HepG2 (cell line): ENCODE measurements around the gene CRTC2. TPM values are rescaled to one million over a fixed set of nuclear protein-coding genes. Genes with fewer than 3 reads are reported as not detected.
"Not testable (repeated sequence)": the region's sequence is repeated elsewhere in the genome, so short reads cannot be mapped to it uniquely, and the experiment has no call there.

Experiments used
- ATAC-seq: fragments of 200-7000 bp; cut with Tn5 transposase; 3 replicates; pipeline ENCODE4 v1.9.1; 2020; ENCODE audit warnings: mild to moderate bottlenecking, moderate library complexity
- BruUV-seq: library from RNA; stranded (reverse); fragments of 400-500 nt; replicated peaks from 2 replicates; lab custom pipeline; 2021; lab: Mats Ljungman, UMichigan
- CTCF ChIA-PET: fragments of 300-600 bp; formaldehyde crosslinking; extraction: SDS; loops from one replicate; lab custom pipeline; 2021; ENCODE audit warnings: low total read pairs, inconsistent platforms, low intra/inter-chr PET ratio; lab: Yijun Ruan, JAX
- POLR2A ChIA-PET: fragments of 350-600 bp; sonication (Branson Sonifier 250); formaldehyde crosslinking; loops from one replicate; lab custom pipeline; 2020; ENCODE audit warnings: antibody characterized with exemption, inconsistent platforms; lab: Yijun Ruan, JAX
- DNase-seq: peaks from one replicate; pipeline ENCODE4 v3.0.0-alpha.2; 2015; ENCODE audit warnings: low spot score
- FAIRE-seq: peaks from 3 replicates; lab custom pipeline; 2011; peaks lifted over from hg19 to GRCh38; lab: Jason Lieb, UNC
- H2AFZ ChIP-seq: one replicate; pipeline ENCODE4 v1.6.1; 2011; ENCODE audit warnings: low read length, inconsistent platforms
- H3K27ac ChIP-seq: fragments of 300-600 bp; 3 replicates; pipeline ENCODE4 v1.8.0; 2011; ENCODE audit warnings: mixed run types, mild to moderate bottlenecking, mixed read lengths, low read length, inconsistent platforms; ENCODE audit not compliant: insufficient read depth; ENCODE audit errors: extremely low read length
- H3K27me3 ChIP-seq, 2 experiments: fragments of 200-600 bp in 1 of 2; 2 replicates in 1 of 2; 3 replicates in 1 of 2; pipeline versions ENCODE4 v1.6.0 to v1.8.0; 2011; ENCODE audit warnings: low read length in 2 of 2, mild to moderate bottlenecking in 2 of 2, moderate library complexity in 2 of 2, inconsistent platforms in 1 of 2; ENCODE audit not compliant: insufficient read depth in 2 of 2, control insufficient read depth in 1 of 2
- H3K36me3 ChIP-seq, 2 experiments: fragments of 200-600 bp in 1 of 2; replicated peaks in 1 of 2; 2 replicates in 1 of 2; 3 replicates in 1 of 2; pipeline versions ENCODE4 v1.5.1 to v1.8.0; 2011; ENCODE audit warnings: low read length in 2 of 2, inconsistent platforms in 1 of 2; ENCODE audit not compliant: insufficient read depth in 2 of 2, control insufficient read depth in 1 of 2
- H3K4me1 ChIP-seq: 2 replicates; pipeline ENCODE4 v1.5.1; 2012; ENCODE audit warnings: low read length, inconsistent platforms; ENCODE audit not compliant: insufficient read depth
- H3K4me2 ChIP-seq: 2 replicates; pipeline ENCODE4 v1.6.0; 2011; ENCODE audit warnings: low read depth, low read length, inconsistent platforms
- H3K4me3 ChIP-seq, 3 experiments: fragments of 200-600 bp in 1 of 3; sonication (generic), shearing (Covaris generic) in 1 of 3; replicated peaks in 1 of 3; 2 replicates each; pipeline ENCODE4 v1.5.1; 2011 to 2016; ENCODE audit warnings: low read length in 3 of 3, inconsistent platforms in 2 of 3, low read depth in 2 of 3, mild to moderate bottlenecking in 2 of 3, control low read depth in 1 of 3, mixed read lengths in 1 of 3; ENCODE audit not compliant: insufficient read depth in 1 of 3
- H3K79me2 ChIP-seq: one replicate; pipeline ENCODE4 v1.6.1; 2011; ENCODE audit warnings: low read length, inconsistent platforms; ENCODE audit not compliant: insufficient read depth
- H3K9ac ChIP-seq: 2 replicates; pipeline ENCODE4 v1.6.0; 2011; ENCODE audit warnings: mild to moderate bottlenecking, low read depth, low read length, inconsistent platforms; ENCODE audit not compliant: insufficient read depth
- H3K9me3 ChIP-seq: 2 replicates; pipeline ENCODE4 v1.5.1; 2012; ENCODE audit warnings: mild to moderate bottlenecking, low read length
- H4K20me1 ChIP-seq: 2 replicates; pipeline ENCODE4 v1.6.0; 2011; ENCODE audit warnings: inconsistent platforms, mild to moderate bottlenecking, low read length, moderate library complexity; ENCODE audit not compliant: insufficient read depth
- HHEX ChIP-seq: IDR thresholded peaks from 2 replicates; pipeline ENCODE4 v1.6.1; 2016; ENCODE audit warnings: control low read depth
- MAF1 ChIP-seq: sonication (generic); formaldehyde crosslinking; IDR thresholded peaks from 2 replicates; pipeline ENCODE4 v1.5.0; 2020; ENCODE audit warnings: missing genetic modification reagents, borderline replicate concordance
- MAFF ChIP-seq: IDR thresholded peaks from 2 replicates; pipeline ENCODE4 v1.6.1; 2011; ENCODE audit warnings: low read depth, low read length, improper control_type of control experiment
- MAFK ChIP-seq, 2 experiments: IDR thresholded peaks in 1 of 2; conservative IDR thresholded peaks in 1 of 2; 2 replicates each; pipeline ENCODE4 v1.6.1; 2011; ENCODE audit warnings: improper control_type of control experiment in 2 of 2, low read length in 2 of 2
- STAT5B ChIP-seq: sonication (generic); formaldehyde crosslinking; IDR thresholded peaks from 2 replicates; pipeline ENCODE4 v1.4.0; 2020; ENCODE audit warnings: missing genetic modification reagents
- TAF1 ChIP-seq: sonication (generic); formaldehyde crosslinking; IDR thresholded peaks from 2 replicates; pipeline ENCODE4 v1.4.0; 2020; ENCODE audit warnings: missing genetic modification reagents
- ZNF160 ChIP-seq: sonication (generic); formaldehyde crosslinking; IDR thresholded peaks from 2 replicates; pipeline ENCODE4 v1.8.0; 2022; ENCODE audit warnings: mild to moderate bottlenecking, inconsistent platforms, missing genetic modification reagents
- ZNF296 ChIP-seq: sonication (generic); formaldehyde crosslinking; conservative IDR thresholded peaks from 2 replicates; pipeline ENCODE4 v1.5.0; 2020; ENCODE audit warnings: mild to moderate bottlenecking, missing genetic modification reagents
- ZNF644 ChIP-seq: IDR thresholded peaks from 2 replicates; pipeline ENCODE4 v1.6.1; 2016; ENCODE audit warnings: low read depth
- WGBS: methylation state at CpG from one replicate; pipeline ENCODE4 v1.1.6; 2017; ENCODE audit warnings: low lambda C conversion rate; 5-methylcytosine and 5-hydroxymethylcytosine counted together
- in situ Hi-C: cut with HindIII; loops from 2 replicates; pipeline ENCODE4 v1.10.0; 2017; ENCODE audit warnings: low pct_unique_long_range_greater_than_20kb; ENCODE audit not compliant: extremely low pct_ligation_motif_present
- intact Hi-C: fragments of 100-400 bp; cut with micrococcal nuclease; formaldehyde crosslinking; loops from one replicate; pipeline ENCODE4 v1.10.0; 2022; ENCODE audit not compliant: unreplicated experiment
- polyA plus RNA-seq, 8 experiments: library from polyadenylated mRNA; depleted of rRNA in 3 of 8; stranded (reverse) in 7 of 8; unstranded in 1 of 8; fragments of >200 nt; fragmentation: Illumina TruSeq in 4 of 8; extraction: Trizol in 4 of 8; gene quantifications; 2 replicates each; pipeline versions ENCODE4 v1.2.1 to v1.2.3, GENCODE V29; 2011 to 2016; ENCODE audit warnings: low read depth in 4 of 8, missing spikeins in 1 of 8, mixed read lengths in 1 of 8; ENCODE audit not compliant: insufficient read depth in 1 of 8
- total RNA-seq, 5 experiments: library from RNA; depleted of rRNA; stranded (reverse); fragments of >200 nt; fragmentation: Illumina TruSeq; extraction: Trizol; gene quantifications; 2 replicates each; pipeline ENCODE4 v1.2.3, GENCODE V29; 2016; ENCODE audit warnings: low read depth in 1 of 5

The CRTC2 gene
- total and polyA plus RNA-seq, 2 of the 13 experiments (the other 11 are each of a cell fraction or from before 2014, with no cell fraction given) = 6.1 to 26.7 TPM

- peak; percentile 18 for ATAC-seq
- H3K4me1 ChIP-seq = peaks cover 49% of the 10 kb centered on the region
- in situ Hi-C loops, H3K27ac ChIP-seq, H3K9ac ChIP-seq, H3K4me2 ChIP-seq, H3K4me3 ChIP-seq, H2AFZ ChIP-seq, H3K9me3 ChIP-seq, H3K79me2 ChIP-seq, H3K27me3 ChIP-seq, intact Hi-C loops, POLR2A ChIA-PET, CTCF ChIA-PET, FAIRE-seq, BruUV-seq, DNase-seq: not testable (repeated sequence)
- H3K36me3 ChIP-seq = peaks cover 2 to 13% of the 10 kb centered on the region in 2 experiments; a peak in 4 of 5 replicates
- TF ChIP-seq MAFK (conservative IDR thresholded peaks at IDR 0.05 in 1 of 2, IDR thresholded peaks at IDR 0.05 in 1 of 2; ENCODE audit: low read length in 2 of 2) = peak; percentile 16 to 67; a peak in 3 of 4 replicates
- peak; percentile 40; the same call in 1 of the 2 replicates for TF ChIP-seq MAFF
- WGBS = 89% methylated on average over 10 of the region's 10 CpGs
- peaks cover 12% of the 10 kb centered on the region for H4K20me1 ChIP-seq
These were observed 38.5 kb upstream of the CRTC2 start for GRCh38 chr1:153996882-153997281.

GRCh38 chr1:153995640-153996039 is 37.2 kb upstream of the CRTC2 start:
- Histone ChIP-seq H3K4me1 (peaks cover 42% of the 10 kb centered on the region), H3K4me3 (no peak overlapping the region), H3K9ac (no peak overlapping the region), H3K36me3 (peaks cover 2 to 16% of the 10 kb centered on the region in 2 experiments; a peak in 4 of 5 replicates), H3K27me3 (no peaks in the 10 kb centered on the region; a peak in 1 of 5 replicates), H3K9me3 (no peaks in the 10 kb centered on the region), H3K79me2 (peaks cover 15% of the 10 kb centered on the region), H3K27ac (no peak overlapping the region), H2AFZ (no peak overlapping the region), H4K20me1 (peaks cover 12% of the 10 kb centered on the region), H3K4me2 (no peak overlapping the region)
- 97% methylated on average over 11 of the region's 11 CpGs for WGBS
- no peak for TF ChIP-seq TAF1 (CRISPR knock-in tag)
- TF ChIP-seq HHEX (CRISPR knock-in tag) = no peak
- TF ChIP-seq ZNF296 = no peak
- no peak for TF ChIP-seq MAF1 (CRISPR knock-in tag)
- TF ChIP-seq ZNF644 (CRISPR knock-in tag) = no peak
- TF ChIP-seq ZNF160 = no peak
- no peak for TF ChIP-seq STAT5B (CRISPR knock-in tag)
- in situ Hi-C loops = no loop called here
- no peak for FAIRE-seq
- intact Hi-C loops = no loop called here
- DNase-seq = no peak
- ChIA-PET CTCF (no interaction called here), POLR2A (interaction anchor here (1.1 kb wide), 1 partner anchor 28 kb away, joined by 4 read pairs; the partner anchor contains the start of gene CREB3L4)
- ATAC-seq = no peak
- BruUV-seq = no TSS peak
